Measurements from ENCODE around the gene TRIP10.

DNA sequence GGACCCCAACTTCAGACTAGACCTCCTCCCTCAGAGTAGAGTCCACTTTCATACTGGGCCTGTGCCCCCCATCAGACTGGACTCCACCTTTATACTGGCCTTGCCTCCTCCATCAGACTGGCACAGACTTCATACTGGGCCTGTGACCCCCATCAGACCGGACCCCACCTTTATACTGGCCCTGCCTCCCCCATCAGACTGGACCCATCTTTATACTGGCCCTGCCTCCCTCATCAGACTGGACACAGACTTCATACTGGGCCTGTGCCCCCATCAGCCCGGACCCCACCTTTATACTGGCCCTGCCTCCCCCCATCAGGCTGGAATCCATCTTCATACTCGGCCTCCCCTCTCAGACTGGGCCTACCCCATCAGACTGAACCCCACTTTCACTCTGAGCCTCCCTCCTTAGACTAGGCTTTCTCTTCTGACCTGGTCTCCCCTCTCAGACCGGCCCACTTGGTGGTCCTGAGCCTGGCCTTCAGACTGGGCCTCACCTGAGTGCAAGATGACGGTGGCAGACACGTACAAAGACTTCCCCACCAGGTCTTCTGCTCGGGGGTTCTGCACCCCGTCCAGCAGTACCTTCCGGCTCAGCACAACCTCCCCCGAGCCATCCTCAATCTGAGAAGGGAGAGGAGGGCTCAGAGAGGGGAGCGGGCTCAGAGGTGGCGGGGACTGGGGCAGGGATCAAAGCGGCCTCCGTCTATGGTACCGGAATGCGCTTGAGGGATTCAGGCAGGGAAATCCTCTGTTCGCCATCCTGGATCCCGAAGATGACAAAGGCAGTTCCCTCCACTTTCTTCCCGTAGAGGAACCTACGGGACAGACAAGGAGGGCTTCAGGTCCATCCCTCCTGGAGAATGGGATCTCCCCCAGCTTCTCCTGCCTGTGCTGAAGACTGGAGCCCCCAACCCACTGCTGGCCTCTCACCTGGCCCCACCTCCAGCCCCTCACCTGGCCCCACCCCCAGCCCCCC, 26.5 kb upstream of the TRIP10 start:
- TF ChIP-seq SMC3 (conservative IDR thresholded peaks at IDR 0.05; ENCODE audit: poor library complexity) (no peak), TAF1 (IDR thresholded peaks at IDR 0.05; ENCODE audit: low read depth) (no peak)
- TF ChIP-seq, protein P1, sequence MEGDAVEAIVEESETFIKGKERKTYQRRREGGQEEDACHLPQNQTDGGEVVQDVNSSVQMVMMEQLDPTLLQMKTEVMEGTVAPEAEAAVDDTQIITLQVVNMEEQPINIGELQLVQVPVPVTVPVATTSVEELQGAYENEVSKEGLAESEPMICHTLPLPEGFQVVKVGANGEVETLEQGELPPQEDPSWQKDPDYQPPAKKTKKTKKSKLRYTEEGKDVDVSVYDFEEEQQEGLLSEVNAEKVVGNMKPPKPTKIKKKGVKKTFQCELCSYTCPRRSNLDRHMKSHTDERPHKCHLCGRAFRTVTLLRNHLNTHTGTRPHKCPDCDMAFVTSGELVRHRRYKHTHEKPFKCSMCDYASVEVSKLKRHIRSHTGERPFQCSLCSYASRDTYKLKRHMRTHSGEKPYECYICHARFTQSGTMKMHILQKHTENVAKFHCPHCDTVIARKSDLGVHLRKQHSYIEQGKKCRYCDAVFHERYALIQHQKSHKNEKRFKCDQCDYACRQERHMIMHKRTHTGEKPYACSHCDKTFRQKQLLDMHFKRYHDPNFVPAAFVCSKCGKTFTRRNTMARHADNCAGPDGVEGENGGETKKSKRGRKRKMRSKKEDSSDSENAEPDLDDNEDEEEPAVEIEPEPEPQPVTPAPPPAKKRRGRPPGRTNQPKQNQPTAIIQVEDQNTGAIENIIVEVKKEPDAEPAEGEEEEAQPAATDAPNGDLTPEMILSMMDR (IDR thresholded peaks at IDR 0.05; ENCODE audit: poor library complexity, severe bottlenecking), result no peak
